HG03108 (cell line): ENCODE measurements around the gene CLIC6.
A peak's percentile ranks its signal among the peaks of the same experiment; 100 is the strongest.

ENCODE experiments used
- ATAC-seq: cut with Tn5 transposase; IDR thresholded peaks from one replicate; pipeline ENCODE4 v1.9.1; 2021; ENCODE audit warnings: moderate library complexity; ENCODE audit not compliant: unreplicated experiment

The CLIC6 gene

GRCh38 chr21:34724131-34724856 is 55.5 kb downstream of the CLIC6 start:
- ATAC-seq = no peak

GRCh38 chr21:34724857-34725195 is 56.0 kb downstream of the CLIC6 start:
- ATAC-seq = no peak

- no peak for ATAC-seq
Observed at GRCh38 chr21:34726627-34727337, 58.0 kb downstream of the CLIC6 start.

GRCh38 chr21:34728479-34728878 is 59.7 kb downstream of the CLIC6 start:
- no peak for ATAC-seq

- no peak for ATAC-seq
Observed at GRCh38 chr21:34730194-34730593, 61.4 kb downstream of the CLIC6 start.

- ATAC-seq = no peak
Observed at GRCh38 chr21:34730756-34731445, 62.1 kb downstream of the CLIC6 start.

GRCh38 chr21:34732388-34732821 is 63.6 kb downstream of the CLIC6 start:
- no peak for ATAC-seq

GRCh38 chr21:34733852-34734251 is 65.1 kb downstream of the CLIC6 start:
- ATAC-seq = no peak

- no peak for ATAC-seq
Observed at GRCh38 chr21:34734696-34735095, 65.9 kb downstream of the CLIC6 start.

GRCh38 chr21:34736116-34736874 is 67.5 kb downstream of the CLIC6 start:
- ATAC-seq = no peak

GRCh38 chr21:34737115-34737514 is 68.3 kb downstream of the CLIC6 start:
- ATAC-seq = no peak

GRCh38 chr21:34740198-34740597 is 71.4 kb downstream of the CLIC6 start:
- ATAC-seq = no peak

GRCh38 chr21:34743285-34743684 is 74.5 kb downstream of the CLIC6 start:
- ATAC-seq = no peak

GRCh38 chr21:34743831-34744230 is 75.0 kb downstream of the CLIC6 start:
- ATAC-seq = no peak

GRCh38 chr21:34744801-34745200 is 76.0 kb downstream of the CLIC6 start:
- ATAC-seq = no peak

- ATAC-seq = peak; percentile 81
Observed at GRCh38 chr21:34745557-34746255, 76.9 kb downstream of the CLIC6 start.

- ATAC-seq = no peak
Observed at GRCh38 chr21:34748862-34749261, 80.1 kb downstream of the CLIC6 start.

GRCh38 chr21:34754690-34755647 is 86.2 kb downstream of the CLIC6 start:
- no peak for ATAC-seq

- no peak for ATAC-seq
Observed at GRCh38 chr21:34761758-34762330, 93.0 kb downstream of the CLIC6 start.
